Neural cell (in vitro differentiated cells): ENCODE measurements around the gene SCAI.

ENCODE experiments used
- CTCF ChIP-seq: fragments of 450-650 bp; IDR thresholded peaks from 2 replicates; pipeline ENCODE4 v1.5.1; 2014; ENCODE audit warnings: antibody characterized with exemption, mild to moderate bottlenecking, moderate library complexity; ENCODE audit not compliant: poor library complexity, severe bottlenecking
- EZH2 ChIP-seq: fragments of 200-600, 300-800 bp; shearing (Covaris generic), sonication (generic); IDR thresholded peaks from 2 replicates; pipeline ENCODE4 v1.6.1; 2014; ENCODE audit warnings: antibody characterized with exemption, low read length, borderline replicate concordance, mild to moderate bottlenecking; ENCODE audit not compliant: insufficient read depth, poor library complexity, severe bottlenecking
- MXI1 ChIP-seq: fragments of 450-650 bp; conservative IDR thresholded peaks from 2 replicates; pipeline ENCODE4 v1.6.1; 2014; ENCODE audit warnings: antibody characterized with exemption, mild to moderate bottlenecking; ENCODE audit not compliant: poor library complexity, severe bottlenecking

- TF ChIP-seq MXI1: no peak
- TF ChIP-seq CTCF: no peak
- TF ChIP-seq EZH2: no peak
These were observed 179.3 kb downstream of the SCAI start for GRCh38 chr9:124964056-124964455.
